Amygdala (tissue), 56 donors: ENCODE data around the gene MAML2.

ENCODE experiments used
- DNase-seq, 56 donors: peaks; one replicate each; lab custom pipeline; 2025; lab: John Stamatoyannopoulos, UW

The MAML2 gene

DNA sequence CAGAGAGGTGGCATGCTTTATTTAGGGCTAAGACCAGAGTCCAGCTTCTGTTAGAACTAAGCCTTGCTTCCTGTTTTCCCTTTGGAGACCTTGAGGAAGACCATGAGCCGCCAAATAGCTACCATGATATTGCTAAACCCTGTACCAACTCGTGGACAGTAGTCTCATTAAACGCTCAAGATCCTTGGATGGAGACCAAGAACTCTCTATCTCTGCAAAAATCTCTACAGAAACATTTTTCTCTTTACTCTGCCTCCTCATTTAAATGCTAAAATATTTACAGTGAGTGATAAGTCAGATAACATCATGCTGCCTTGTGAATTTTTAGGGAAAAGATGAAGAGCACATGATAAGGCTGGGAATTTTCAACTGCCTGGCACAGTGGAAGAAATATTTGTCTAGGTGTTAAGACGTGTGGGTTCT, 197.8 kb downstream of the MAML2 start:
- DNase-seq, result no peak

GRCh38 chr11:96144553-96144952, 198.4 kb downstream of the MAML2 start:
- no peak for DNase-seq

DNA sequence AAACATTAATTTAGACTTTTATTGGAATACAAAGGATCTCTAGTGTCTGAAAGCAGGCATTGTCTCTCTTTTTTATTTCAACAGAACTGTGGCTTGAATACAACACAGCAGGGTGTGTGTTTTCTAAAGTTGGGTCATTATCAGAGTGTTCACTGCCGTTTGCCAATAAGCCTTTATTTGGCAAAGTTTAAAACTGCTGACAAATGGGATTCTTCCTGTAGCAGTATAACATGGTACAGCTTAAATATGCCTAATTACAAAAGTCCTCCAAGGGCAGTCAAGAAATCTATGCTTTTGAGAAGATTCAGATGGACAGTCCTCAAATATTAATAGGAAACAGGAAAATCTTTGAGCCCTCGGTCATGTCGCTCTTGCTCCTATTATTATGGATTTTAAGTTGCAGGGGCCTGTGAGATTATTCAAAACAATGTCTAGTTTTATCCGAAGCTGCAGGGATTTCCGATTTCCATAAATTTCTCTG, 199.9 kb downstream of the MAML2 start:
- DNase-seq, result peak in 1 of 56 donors; percentile 32

DNA sequence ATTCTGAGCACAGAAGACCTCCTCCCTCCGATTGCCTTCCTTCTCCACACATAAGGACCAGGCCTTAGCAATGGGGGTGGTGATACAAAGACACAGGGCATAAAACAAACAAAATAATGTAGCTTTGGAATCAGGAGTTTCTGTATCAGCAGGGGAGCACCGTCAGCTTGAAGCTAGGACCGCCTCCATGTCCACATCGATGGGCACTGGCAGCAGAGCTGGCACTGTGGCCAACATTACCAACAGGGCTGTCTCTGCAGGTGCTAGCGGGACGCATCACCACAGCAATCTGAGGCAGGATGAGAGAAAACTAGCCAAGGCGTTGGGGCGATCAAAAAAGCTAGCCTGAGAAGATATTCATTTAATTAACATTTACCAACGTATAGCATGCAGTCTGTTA, 201.4 kb downstream of the MAML2 start:
- no peak for DNase-seq

GRCh38 chr11:96139691-96140090, 203.3 kb downstream of the MAML2 start:
- no peak for DNase-seq

DNA sequence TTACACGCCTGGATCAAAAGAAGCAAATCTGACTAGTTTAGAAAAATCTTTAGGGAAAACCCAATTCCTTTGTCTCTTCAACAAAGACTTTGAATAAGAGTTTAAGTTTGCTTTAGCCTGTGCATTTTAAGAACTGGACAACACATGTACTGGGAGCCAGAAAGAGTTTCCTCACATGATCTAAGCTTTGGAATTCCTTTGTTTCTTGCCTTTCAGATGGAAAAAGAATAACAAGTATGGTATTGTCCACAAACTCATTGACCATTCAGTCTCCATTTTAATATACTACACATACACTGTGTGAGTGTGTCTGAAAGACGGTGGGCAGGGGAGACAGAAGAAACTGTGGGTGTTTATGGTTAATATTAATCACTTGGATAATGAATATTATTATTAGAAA, 205.6 kb downstream of the MAML2 start:
- DNase-seq, result no peak

GRCh38 chr11:96136613-96137298, 206.2 kb downstream of the MAML2 start:
- DNase-seq, result no peak

DNA sequence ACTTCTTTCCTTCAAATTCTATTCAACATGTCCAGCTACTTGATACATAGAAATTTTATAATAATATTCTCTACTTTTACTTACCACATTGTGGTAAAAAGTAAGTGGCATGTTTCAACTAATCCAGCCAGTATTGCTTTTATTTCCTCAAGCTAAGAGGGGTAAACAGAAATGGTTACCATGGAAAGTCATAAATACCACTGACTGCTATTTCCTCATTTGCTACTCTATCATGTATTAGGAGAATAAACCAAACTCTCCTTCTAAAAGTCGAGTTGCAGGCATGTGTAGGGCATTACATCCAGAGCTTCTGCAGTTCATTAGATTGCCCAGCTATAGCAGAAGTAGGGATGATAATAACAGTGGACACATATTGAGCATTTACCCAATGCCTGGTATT, 208.4 kb downstream of the MAML2 start:
- DNase-seq, result no peak

DNA sequence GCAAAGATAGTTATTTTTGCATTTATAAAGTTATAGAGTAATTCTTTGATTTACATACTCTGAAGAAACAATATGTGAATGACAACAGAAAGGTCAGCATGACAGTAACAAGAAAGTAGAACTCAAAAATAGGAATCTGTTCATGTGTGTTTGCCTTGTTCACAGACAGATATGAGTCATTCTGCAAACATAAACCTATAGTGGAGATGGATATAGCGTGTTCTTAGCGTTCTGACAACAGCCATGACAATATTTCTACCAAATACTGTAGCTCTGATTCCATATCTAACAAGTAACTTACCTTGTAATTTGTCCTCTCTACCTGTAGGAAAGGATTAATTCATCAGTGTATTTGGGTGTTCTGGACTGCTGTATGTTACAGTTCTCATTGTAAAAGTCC, 210.6 kb downstream of the MAML2 start:
- DNase-seq, result no peak

DNA sequence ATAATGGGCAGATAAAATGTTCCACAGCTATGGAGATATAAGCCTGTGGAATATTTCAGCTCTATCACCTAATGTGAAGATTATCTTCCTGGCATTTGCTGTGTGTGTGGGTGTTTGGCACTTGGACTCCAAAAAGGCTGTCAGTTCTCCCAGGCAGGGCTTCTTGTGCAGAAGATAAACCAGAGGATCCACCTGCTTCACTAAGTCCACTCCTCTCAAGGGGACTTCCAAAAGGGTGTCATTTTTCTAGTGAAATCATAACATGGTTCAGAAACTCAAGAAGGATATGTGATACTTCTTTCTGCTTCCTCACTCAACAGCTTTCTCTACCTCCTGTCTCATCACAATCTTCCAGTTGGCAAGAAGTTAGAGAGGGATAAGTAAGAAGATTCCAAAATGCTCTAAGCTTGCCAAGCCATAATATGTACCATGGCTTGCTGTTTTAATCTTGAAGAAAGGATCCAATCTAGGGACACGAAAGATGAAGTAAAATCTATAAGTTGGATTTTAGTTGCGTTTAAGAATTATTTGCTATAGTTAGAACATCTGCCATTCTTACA, 212.9 kb downstream of the MAML2 start:
- DNase-seq, result no peak

- DNase-seq, result no peak
Observed at GRCh38 chr11:96127596-96127959, 215.4 kb downstream of the MAML2 start.

- no peak for DNase-seq
Observed at GRCh38 chr11:96126917-96127595, 215.9 kb downstream of the MAML2 start.

DNA sequence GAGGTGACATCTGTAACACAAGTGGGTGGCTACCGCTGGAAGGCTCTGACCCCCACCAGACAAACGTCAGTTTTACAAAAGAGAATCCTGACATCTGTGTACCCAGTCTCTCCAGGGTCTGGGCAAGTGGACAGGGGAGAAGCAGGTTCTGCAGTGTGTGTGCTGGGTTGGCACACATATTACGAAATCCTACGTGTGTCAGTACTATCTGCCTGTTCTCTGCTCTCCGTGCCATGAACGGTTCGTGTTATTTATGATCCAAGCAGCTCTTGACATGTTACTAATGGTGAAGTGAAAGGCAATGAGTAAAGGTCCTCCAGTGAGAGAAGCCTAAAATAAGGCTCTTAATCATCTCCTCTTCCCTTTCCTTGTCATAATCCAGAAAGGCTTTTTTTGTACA, 217.6 kb downstream of the MAML2 start:
- no peak for DNase-seq

DNA sequence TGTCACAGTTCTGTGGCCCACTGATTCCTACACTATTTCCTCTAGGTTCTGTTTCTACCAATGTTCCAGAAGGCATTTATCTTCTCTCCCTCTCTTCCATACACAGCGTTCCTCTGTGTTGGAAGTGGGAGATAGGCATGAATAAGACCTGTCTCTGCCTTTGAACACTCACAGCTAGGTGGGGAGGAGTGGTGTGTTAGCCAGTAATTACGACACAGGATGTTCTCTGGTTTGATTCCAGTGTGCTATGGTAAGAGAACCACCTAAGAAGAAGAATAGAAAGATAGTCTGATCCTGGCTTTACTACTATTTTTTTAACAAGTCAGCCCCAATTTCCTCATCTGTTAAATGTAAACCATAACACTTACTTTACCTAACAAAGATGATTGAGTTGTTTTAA, 218.8 kb downstream of the MAML2 start:
- no peak for DNase-seq

GRCh38 chr11:96123301-96123700, 219.7 kb downstream of the MAML2 start:
- no peak for DNase-seq

DNA sequence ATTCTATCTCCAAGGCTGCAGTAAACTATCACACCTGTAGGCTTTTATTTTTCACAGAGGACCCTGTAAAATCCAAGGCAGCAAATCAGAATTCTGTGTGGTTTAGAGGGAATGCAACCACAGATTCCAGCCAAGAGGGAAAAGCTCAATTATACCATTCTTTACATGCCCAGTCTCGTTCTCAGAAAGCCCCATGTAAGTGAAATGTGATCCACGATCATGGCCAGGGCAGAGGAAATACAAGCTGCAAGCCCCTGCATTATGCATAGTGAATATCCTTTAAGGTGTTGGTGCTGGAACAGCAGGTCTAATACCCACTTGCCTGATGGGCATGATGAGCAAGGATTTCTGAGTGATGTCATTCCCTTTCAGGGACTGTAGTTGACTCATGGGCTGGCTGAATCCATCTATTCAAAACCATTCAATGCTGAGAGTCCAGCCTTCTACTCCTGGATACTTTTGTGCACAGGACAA, 220.4 kb downstream of the MAML2 start:
- DNase-seq, result no peak

GRCh38 chr11:96119211-96119610, 223.8 kb downstream of the MAML2 start:
- no peak for DNase-seq

DNA sequence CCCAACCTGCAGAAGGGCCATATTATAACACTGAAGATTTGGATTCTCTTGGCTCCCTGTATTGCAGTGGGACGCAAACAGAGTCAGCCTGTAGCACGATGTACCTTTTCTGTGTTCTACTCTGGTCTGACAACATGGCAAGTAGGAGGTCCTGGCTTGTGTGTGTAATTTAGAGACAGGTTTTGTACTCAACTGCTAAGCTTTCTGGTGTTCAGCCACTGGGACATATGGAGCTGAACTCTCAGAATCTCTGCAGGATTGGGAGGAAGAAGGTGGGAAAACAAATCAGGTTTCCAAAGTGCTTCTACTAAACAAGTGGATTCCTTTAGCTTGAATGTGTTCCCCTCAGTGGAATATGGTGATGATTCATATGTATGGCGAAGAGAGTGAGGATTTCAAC, 226.6 kb downstream of the MAML2 start:
- DNase-seq, result no peak

DNA sequence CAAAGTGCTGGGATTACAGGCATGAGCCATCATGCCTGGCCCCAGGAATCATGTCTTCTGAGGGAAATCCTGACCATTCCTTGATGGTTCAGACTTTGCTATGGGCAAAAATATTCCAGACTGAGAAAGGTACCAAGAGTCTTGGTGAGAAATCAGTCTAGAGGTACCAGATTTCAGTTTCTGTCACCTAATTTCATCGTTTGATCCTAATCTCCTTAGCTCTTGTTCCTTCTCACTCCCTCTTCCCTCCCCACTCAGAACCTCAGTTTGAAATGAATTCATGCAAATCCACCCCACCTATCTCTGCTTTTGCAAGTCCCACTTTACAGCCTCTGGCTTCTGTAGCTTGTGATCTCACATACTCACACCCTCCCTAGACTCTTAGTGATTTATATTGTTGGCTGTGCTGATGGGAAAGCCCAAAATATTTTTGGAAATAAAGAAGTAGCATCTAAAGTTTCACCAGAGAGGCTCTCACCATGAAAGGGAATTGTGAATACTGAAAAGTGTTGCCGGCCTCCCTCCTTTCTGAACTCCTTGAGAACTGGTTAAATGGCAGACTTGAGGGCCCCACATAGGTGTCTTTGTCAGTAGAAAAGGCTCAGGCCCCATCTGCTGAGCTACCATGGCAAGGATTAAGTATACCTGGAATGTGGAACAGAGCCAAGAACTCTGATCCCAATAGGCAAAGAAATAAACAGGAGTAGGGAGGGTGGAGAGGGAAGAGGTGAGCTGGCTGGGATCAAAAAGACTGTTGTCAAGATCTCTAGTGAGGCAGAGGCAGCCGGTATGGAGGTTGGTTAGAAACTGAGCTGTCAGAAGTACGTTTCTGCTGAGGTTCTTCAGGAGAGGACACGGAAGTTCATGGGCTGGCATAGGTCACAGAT, 228.6 kb downstream of the MAML2 start:
- DNase-seq, result no peak

DNA sequence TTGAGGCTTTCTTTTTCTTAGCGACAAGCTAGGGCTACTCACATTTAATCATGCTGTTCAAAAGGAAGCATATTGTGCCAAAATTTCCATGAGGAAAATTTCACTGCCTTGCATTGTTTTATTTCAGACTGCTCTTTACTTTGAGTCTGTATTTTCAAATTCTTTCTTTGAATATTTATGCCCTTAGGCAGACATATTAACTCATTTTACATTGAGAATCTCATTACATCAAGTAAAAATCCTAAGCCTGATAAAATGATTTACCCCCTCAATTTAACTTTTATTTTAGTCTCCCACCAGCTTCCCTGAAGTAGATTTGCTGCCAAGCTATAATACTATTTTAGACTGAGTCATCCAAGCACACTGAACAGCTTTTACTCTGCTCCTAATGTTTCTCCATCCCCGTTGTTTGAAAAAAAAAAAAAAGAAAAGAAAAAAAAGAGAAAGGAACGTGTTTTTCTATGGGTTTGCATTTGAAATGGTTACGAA, 229.8 kb downstream of the MAML2 start:
- DNase-seq, result no peak
